ENCODE measurements around the gene PBX1. TPM values are rescaled to one million over a fixed set of nuclear protein-coding genes. Genes with fewer than 3 reads are reported as not detected.
"Not testable (repeated sequence)": the region's sequence is repeated elsewhere in the genome, so short reads cannot be mapped to it uniquely, and the experiment has no call there.

Gene PBX1
- not detected in 2 replicates for total RNA-seq

GRCh38 chr1:164558461-164559341 lies at the start of gene PBX1:
PBX1 (plus strand) TSS chr1:164559184.
- intact Hi-C loops (cut with micrococcal nuclease), result no loop called here

- intact Hi-C loops (cut with micrococcal nuclease), result no loop called here
These were observed 48.5 kb upstream of the PBX1 start for GRCh38 chr1:164510435-164510834.

GRCh38 chr1:164511001-164511705 lies 47.8 kb upstream of the PBX1 start:
- intact Hi-C loops (cut with micrococcal nuclease), result no loop called here

GRCh38 chr1:164515231-164515630 lies 43.8 kb upstream of the PBX1 start:
- intact Hi-C loops (cut with micrococcal nuclease), result no loop called here

GRCh38 chr1:164515711-164516331 lies 43.2 kb upstream of the PBX1 start:
- intact Hi-C loops (cut with micrococcal nuclease), result no loop called here

- intact Hi-C loops (cut with micrococcal nuclease), result no loop called here
These were observed 42.4 kb upstream of the PBX1 start for GRCh38 chr1:164516591-164516990.

DNA sequence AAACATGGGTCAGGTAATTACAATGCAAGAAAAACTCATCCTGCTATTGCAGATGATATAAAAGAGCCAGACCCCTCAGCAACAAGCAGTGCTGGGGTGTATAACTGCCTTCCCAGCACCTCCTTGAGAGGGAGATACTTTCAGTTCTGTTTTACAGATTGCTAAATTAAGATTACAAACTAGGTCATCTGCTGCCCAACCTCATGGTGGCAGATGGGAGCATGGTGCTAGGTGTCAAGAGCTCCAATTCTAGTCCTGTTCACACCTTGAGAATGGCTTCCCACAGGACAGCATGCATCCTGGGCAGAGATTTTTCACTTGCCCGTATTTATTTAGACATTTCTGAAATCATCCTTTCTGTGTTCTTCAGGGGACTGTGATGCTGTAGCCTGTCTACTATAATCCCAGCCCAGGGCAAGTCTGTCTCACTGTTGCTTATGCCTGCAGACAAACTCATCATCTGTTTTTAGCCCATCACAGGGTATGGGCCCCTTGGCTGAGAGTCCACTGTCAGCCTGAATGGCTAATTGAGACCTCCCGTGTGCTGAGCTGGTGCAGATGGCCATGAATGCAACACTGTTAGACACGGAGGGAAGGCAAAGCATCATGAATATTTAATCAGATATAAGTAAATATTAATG lies 40.2 kb upstream of the PBX1 start:
- intact Hi-C loops (cut with micrococcal nuclease), result no loop called here

DNA sequence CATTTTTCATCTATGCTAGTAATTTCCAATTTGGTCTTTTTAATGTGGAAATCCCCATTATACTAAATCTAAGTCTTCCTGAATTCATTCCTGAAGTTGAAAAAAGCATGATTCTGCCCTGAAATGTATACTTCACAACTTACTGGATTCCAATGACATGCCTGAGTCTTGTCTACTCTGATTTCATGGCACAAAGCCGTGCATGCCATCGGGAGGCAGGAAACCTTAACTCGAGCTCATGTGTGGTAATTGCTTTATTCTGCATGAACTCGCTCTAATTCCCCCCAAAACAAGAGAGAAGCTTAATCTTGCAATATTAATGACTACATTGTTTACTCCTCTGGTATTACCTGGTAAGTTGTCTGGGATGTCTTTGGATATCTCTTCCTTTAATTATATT lies 39.6 kb upstream of the PBX1 start:
- intact Hi-C loops (cut with micrococcal nuclease), result no loop called here

GRCh38 chr1:164524810-164525209 lies 34.2 kb upstream of the PBX1 start:
- intact Hi-C loops (cut with micrococcal nuclease), result no loop called here

- intact Hi-C loops (cut with micrococcal nuclease), result no loop called here
These were observed 23.9 kb upstream of the PBX1 start for GRCh38 chr1:164534863-164535610.

GRCh38 chr1:164552463-164552988 lies 6.5 kb upstream of the PBX1 start:
- intact Hi-C loops (cut with micrococcal nuclease), result not testable (repeated sequence)

DNA sequence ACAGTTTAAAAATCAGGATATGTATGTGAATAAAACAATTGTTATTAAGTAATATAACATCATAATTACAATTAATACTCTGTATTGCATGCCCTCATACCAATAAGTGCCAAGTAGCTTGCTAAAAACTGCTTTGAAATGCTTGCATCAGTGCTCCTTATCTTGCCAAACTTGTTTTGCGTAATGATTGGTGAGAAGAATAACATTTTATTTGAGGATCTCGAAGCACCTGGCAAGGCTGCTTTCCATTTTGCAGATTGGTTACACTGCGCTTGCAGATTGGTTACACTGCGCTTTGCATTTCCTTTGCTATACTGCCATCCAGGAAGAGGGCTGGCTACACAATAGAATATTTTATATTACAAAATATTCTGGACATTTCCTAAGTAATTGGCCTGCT lies 1.7 kb upstream of the PBX1 start:
- intact Hi-C loops (cut with micrococcal nuclease), result no loop called here

DNA sequence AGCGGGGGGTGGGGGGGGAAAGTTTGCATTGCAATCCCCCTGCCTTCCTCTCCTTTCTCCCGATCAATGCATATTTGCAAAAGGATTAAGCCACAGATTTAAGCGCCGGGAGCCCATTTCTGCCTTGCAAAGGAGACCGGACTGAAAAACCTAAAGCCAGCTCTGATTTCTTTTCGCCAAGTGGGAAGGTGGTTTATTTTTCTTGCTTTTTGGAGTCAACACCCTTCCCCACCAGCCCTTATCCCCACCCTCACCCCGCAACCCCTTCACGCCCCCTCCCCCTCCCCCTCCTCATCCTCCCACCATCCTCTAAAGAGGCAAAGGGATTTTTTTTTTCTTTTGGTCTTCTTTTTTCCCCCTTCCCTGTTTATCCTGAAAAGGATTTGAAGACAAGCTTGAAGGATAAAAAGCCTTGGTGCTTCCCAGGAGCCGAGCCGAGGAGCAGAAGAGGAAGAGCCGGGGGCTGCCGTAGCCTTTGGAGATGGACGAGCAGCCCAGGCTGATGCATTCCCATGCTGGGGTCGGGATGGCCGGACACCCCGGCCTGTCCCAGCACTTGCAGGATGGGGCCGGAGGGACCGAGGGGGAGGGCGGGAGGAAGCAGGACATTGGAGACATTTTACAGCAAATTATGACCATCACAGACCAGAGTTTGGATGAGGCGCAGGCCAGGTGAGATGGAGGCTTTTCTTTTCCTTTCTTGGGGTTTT lies 513 bp downstream of the PBX1 start:
- intact Hi-C loops (cut with micrococcal nuclease), result no loop called here

DNA sequence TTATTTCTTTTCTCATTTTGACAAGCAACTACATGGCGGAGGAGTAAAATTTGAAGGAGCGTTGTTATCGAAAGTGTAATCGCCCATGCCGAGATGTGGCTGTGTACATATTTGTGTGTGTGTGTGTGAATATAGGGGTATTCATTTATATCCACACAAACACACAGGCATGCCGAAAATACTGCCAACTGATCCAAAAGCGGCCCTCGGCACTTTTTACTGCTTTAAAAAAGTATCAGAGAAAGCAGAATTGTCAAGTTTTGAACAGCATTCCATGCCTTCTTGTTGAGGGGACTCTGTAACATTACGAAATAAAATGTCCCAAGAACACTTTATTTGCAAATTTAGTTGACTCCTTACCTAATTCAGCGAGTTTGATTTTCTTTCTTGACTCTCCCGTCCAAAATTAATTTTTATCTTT lies 1.1 kb downstream of the PBX1 start:
- intact Hi-C loops (cut with micrococcal nuclease), result no loop called here

DNA sequence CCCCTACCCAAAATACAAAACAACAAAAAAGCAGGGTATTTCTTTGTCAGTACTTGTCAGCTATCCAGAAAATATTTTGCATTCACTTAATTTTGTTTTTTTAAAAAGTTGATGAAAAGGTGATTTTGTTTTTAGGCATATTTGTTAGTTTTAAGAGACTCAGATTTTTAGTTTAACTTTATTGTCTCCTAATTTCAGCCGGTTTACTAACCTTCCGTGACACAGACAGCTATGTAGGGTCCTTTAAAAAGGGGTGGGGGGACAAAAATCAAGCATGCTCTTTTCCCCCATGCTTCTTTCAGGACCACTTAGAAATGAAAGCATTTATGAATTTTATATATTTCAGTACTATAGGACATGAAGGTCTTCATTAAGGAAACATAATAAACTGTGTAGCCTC lies 1.6 kb downstream of the PBX1 start:
- intact Hi-C loops (cut with micrococcal nuclease), result no loop called here

GRCh38 chr1:164561007-164561406 lies 2.0 kb downstream of the PBX1 start:
- intact Hi-C loops (cut with micrococcal nuclease), result no loop called here

DNA sequence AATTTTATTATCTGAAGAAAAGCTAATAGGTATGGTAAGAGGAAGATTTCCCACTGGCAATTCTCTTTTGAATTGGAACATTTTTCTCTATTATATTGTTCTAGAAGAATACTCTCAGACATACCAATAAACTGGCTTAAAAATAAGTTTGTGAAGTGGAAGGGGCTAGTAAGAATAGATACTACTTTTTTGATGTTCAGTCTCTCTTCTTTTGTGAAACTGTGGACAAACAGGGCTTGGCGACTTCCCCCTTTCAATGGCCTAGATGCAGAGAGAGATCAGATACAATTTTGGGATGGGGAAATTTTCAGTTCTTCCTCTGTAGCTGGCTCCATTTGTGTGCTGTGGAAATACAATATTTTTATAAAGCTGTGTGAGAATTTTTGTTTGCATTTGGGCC lies 2.5 kb downstream of the PBX1 start:
- intact Hi-C loops (cut with micrococcal nuclease), result no loop called here

DNA sequence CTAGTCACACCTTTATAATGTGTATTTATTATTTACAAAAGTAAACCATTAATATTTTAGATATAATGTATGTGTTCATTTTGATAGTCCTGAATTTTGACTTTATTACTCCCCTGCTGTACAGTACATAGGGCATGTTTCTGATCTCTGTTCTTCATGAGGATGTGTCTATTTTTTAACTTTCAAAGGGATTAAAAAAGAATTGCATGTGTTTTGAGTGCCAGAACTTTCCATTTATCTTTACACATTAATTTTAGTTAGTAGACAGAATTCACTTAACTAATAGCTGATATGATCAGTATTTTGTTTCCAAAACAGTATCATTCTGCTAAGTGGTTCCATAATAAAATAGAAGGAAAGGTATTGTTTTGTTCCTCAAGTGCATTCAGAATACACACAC lies 3.1 kb downstream of the PBX1 start:
- intact Hi-C loops (cut with micrococcal nuclease), result no loop called here

DNA sequence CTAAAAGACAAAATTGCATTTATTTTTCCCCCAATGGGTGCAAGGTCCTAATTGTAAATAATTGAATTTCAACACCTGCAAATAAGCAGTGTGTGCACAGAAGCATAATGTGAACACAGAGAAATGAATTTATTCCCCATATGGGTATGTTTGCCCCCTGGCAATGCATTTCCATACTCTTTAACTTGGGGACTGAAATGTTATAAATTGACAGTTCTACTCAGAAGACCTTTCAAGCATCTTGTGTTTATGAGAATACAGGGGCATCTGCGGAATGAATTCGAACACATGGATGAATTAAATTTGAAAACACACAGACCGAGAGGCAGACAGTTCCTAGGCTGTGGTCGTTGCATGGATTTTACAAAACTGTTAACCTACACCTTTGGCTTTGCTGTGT lies 3.5 kb downstream of the PBX1 start:
- intact Hi-C loops (cut with micrococcal nuclease), result no loop called here

DNA sequence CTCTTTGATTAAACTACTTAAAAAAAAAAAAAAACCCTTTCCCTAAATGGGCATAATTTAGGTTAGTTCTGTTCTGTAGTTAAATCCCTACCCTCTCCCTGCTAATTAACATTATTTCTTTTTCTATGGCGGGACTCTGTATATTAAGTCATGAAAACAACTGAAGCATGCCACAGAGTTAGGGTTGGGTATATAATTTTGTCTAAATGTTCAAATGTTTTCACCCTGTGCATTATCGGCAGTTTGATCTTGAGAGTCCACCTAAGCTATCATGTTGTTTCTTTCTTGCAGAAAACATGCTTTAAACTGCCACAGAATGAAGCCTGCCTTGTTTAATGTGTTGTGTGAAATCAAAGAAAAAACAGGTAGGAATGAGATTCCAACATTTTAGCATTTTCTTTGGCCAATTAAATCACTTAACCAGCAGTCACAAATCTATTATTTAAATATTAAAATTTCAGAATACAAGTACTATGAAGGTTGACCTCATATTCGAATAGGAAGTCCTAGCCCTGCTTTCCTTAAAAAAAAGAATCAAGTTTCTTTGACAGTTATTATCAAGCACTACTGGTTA lies 4.0 kb downstream of the PBX1 start:
- intact Hi-C loops (cut with micrococcal nuclease), result no loop called here
